HG02938 (cell line): Measurements from ENCODE around the gene MARK3.

ENCODE experiments used
- ATAC-seq: cut with Tn5 transposase; IDR thresholded peaks from one replicate; pipeline ENCODE4 v1.9.1; 2021; ENCODE audit warnings: mild to moderate bottlenecking, moderate library complexity; ENCODE audit not compliant: unreplicated experiment

Gene MARK3

GRCh38 chr14:103480595-103480994 is 95.4 kb downstream of the MARK3 start:
- peak; percentile 82 for ATAC-seq

GRCh38 chr14:103483600-103483999 is 98.4 kb downstream of the MARK3 start:
- ATAC-seq, result no peak

- ATAC-seq, result no peak
These were observed 100.3 kb downstream of the MARK3 start for GRCh38 chr14:103485504-103485903.

GRCh38 chr14:103488071-103488470 is 102.9 kb downstream of the MARK3 start:
- ATAC-seq, result no peak

- ATAC-seq, result no peak
These were observed 103.7 kb downstream of the MARK3 start for GRCh38 chr14:103488960-103489359.

GRCh38 chr14:103489621-103490020 is 104.4 kb downstream of the MARK3 start:
- ATAC-seq, result no peak

- ATAC-seq, result no peak
These were observed 106.5 kb downstream of the MARK3 start for GRCh38 chr14:103491691-103492090.

- no peak for ATAC-seq
These were observed 107.1 kb downstream of the MARK3 start for GRCh38 chr14:103492156-103492925.

- ATAC-seq, result no peak
These were observed 110.6 kb downstream of the MARK3 start for GRCh38 chr14:103495854-103496253.

- no peak for ATAC-seq
These were observed 111.6 kb downstream of the MARK3 start for GRCh38 chr14:103496776-103497175.

GRCh38 chr14:103499709-103500108 is 114.5 kb downstream of the MARK3 start:
- no peak for ATAC-seq

GRCh38 chr14:103500148-103500990 is 115.2 kb downstream of the MARK3 start:
- ATAC-seq, result no peak

- no peak for ATAC-seq
These were observed 116.0 kb downstream of the MARK3 start for GRCh38 chr14:103501041-103501870.

GRCh38 chr14:103501921-103502669 is 116.9 kb downstream of the MARK3 start:
- ATAC-seq, result no peak

GRCh38 chr14:103502877-103503276 is 117.7 kb downstream of the MARK3 start:
- no peak for ATAC-seq

- no peak for ATAC-seq
These were observed 118.1 kb downstream of the MARK3 start for GRCh38 chr14:103503296-103503695.

GRCh38 chr14:103504991-103505565 is 119.9 kb downstream of the MARK3 start:
- no peak for ATAC-seq

- ATAC-seq, result no peak
These were observed 122.5 kb downstream of the MARK3 start for GRCh38 chr14:103507751-103508150.

GRCh38 chr14:103508521-103509329 is 123.5 kb downstream of the MARK3 start:
- ATAC-seq, result no peak
